A673 (cell line): ENCODE measurements around the gene PRR5. TPM values are rescaled to one million over a fixed set of nuclear protein-coding genes. Genes with fewer than 3 reads are reported as not detected.
"Not testable (repeated sequence)": the region's sequence is repeated elsewhere in the genome, so short reads cannot be mapped to it uniquely, and the experiment has no call there.

Experiments
- BruUV-seq: library from RNA; stranded (reverse); fragments of 400-500 nt; replicated peaks from 2 replicates; lab custom pipeline; 2021; lab: Mats Ljungman, UMichigan
- CTCF ChIA-PET: fragments of 300-600 bp; sonication (Branson Sonifier 250); formaldehyde crosslinking; loops from one replicate; lab custom pipeline; 2022; ENCODE audit warnings: antibody characterized with exemption; lab: Charles Lee
- POLR2A ChIA-PET: fragments of 300-600 bp; sonication (Branson Sonifier 250); formaldehyde crosslinking; loops from one replicate; lab custom pipeline; 2022; ENCODE audit warnings: antibody characterized with exemption; ENCODE audit not compliant: low non-redundant PET; lab: Charles Lee
- DNase-seq: peaks from one replicate; pipeline ENCODE4 v3.0.0-alpha.2; 2015; ENCODE audit warnings: low spot score
- H3K27ac ChIP-seq: fragments of 200-600 bp; sonication (generic); 2 replicates; pipeline ENCODE4 v1.5.1; 2016; ENCODE audit warnings: mixed run types, low read depth, mild to moderate bottlenecking, mixed read lengths, antibody characterized with exemption, low read length; ENCODE audit not compliant: poor library complexity, severe bottlenecking
- H3K27me3 ChIP-seq: fragments of 200-600 bp; sonication (generic); replicated peaks from 2 replicates; pipeline ENCODE4 v1.6.1; 2017; ENCODE audit warnings: mixed run types, low read depth, mild to moderate bottlenecking, mixed read lengths, antibody characterized with exemption, low read length; ENCODE audit not compliant: insufficient read depth, poor library complexity
- H3K36me3 ChIP-seq: fragments of 200-600 bp; sonication (generic); 2 replicates; pipeline ENCODE4 v1.6.1; 2016; ENCODE audit warnings: mixed run types, mild to moderate bottlenecking, mixed read lengths, antibody characterized with exemption, low read length; ENCODE audit not compliant: insufficient read depth, poor library complexity, severe bottlenecking
- H3K4me1 ChIP-seq: fragments of 200-600 bp; sonication (generic); 2 replicates; pipeline ENCODE4 v1.6.1; 2017; ENCODE audit warnings: mixed run types, mild to moderate bottlenecking, mixed read lengths, antibody characterized with exemption, low read length; ENCODE audit not compliant: insufficient read depth, poor library complexity, severe bottlenecking
- H3K4me3 ChIP-seq: fragments of 200-600 bp; sonication (generic); 2 replicates; pipeline ENCODE4 v1.5.1; 2016; ENCODE audit warnings: low read depth, mixed run types, mild to moderate bottlenecking, mixed read lengths, low read length; ENCODE audit not compliant: poor library complexity, severe bottlenecking
- H3K9me3 ChIP-seq: fragments of 200-600 bp; sonication (generic); 2 replicates; pipeline ENCODE4 v1.6.1; 2016; ENCODE audit warnings: mixed run types, low read depth, mild to moderate bottlenecking, mixed read lengths, antibody characterized with exemption, low read length; ENCODE audit not compliant: poor library complexity, severe bottlenecking
- CTCF ChIP-seq: fragments of 300-800, 200-600 bp; sonication (generic); conservative IDR thresholded peaks from 2 replicates; pipeline ENCODE4 v1.5.1; 2017; ENCODE audit warnings: low read depth, mild to moderate bottlenecking, antibody characterized with exemption, low read length, moderate library complexity, mixed read lengths
- EZH2 ChIP-seq: fragments of 200-600 bp; sonication (generic); IDR thresholded peaks from 2 replicates; pipeline ENCODE4 v1.6.1; 2017; ENCODE audit warnings: borderline replicate concordance, low read depth, mild to moderate bottlenecking, mixed read lengths, antibody characterized with exemption, low read length; ENCODE audit not compliant: poor library complexity, severe bottlenecking
- intact Hi-C: fragments of 100-400 bp; cut with micrococcal nuclease; formaldehyde crosslinking; loops from one replicate; pipeline ENCODE4 v1.10.0; 2022; ENCODE audit not compliant: unreplicated experiment
- total RNA-seq: library from RNA; stranded (reverse); gene quantifications from 2 replicates; pipeline ENCODE4 v1.2.3, GENCODE V29; 2021

Gene PRR5
- total RNA-seq, 1 experiment from 2014 or later: 17.9 TPM

GRCh38 chr22:44678556-44679305 lies 23.3 kb upstream of the PRR5 start:
- no TSS peak for BruUV-seq
- POLR2A ChIA-PET: no interaction called here
- no peak overlapping the region for H3K4me3 ChIP-seq
- H3K27me3 ChIP-seq: no peaks in the 10 kb centered on the region
- no peaks in the 10 kb centered on the region for H3K9me3 ChIP-seq
- no peak for TF ChIP-seq EZH2
- TF ChIP-seq CTCF: no peak
- CTCF ChIA-PET: no interaction called here
- H3K27ac ChIP-seq: no peak overlapping the region
- H3K36me3 ChIP-seq: no peaks in the 10 kb centered on the region
- intact Hi-C loops: no loop called here
- no peak for DNase-seq
- H3K4me1 ChIP-seq: no peaks in the 10 kb centered on the region

- intact Hi-C loops, BruUV-seq, H3K36me3 ChIP-seq, POLR2A ChIA-PET, H3K4me1 ChIP-seq, H3K9me3 ChIP-seq, H3K27me3 ChIP-seq, CTCF ChIA-PET, H3K27ac ChIP-seq, DNase-seq, H3K4me3 ChIP-seq: not testable (repeated sequence)
Measured at GRCh38 chr22:44679306-44679647, 22.7 kb upstream of the PRR5 start.

GRCh38 chr22:44680058-44680457 lies 21.9 kb upstream of the PRR5 start:
- no peak for DNase-seq
- POLR2A ChIA-PET: no interaction called here
- no peak for TF ChIP-seq CTCF
- no peak for TF ChIP-seq EZH2
- no peak overlapping the region for H3K27ac ChIP-seq
- no peaks in the 10 kb centered on the region for H3K9me3 ChIP-seq
- H3K4me1 ChIP-seq: peaks cover 3% of the 10 kb centered on the region
- H3K4me3 ChIP-seq: no peak overlapping the region
- BruUV-seq: no TSS peak
- no peaks in the 10 kb centered on the region for H3K27me3 ChIP-seq
- intact Hi-C loops: no loop called here
- H3K36me3 ChIP-seq: no peaks in the 10 kb centered on the region
- CTCF ChIA-PET: no interaction called here

GRCh38 chr22:44680481-44680894 lies 21.5 kb upstream of the PRR5 start:
- CTCF ChIA-PET: no interaction called here
- POLR2A ChIA-PET: no interaction called here
- TF ChIP-seq EZH2 (no peak), CTCF (no peak)
- no peaks in the 10 kb centered on the region for H3K27me3 ChIP-seq
- H3K9me3 ChIP-seq: no peaks in the 10 kb centered on the region
- H3K36me3 ChIP-seq: no peaks in the 10 kb centered on the region
- H3K4me3 ChIP-seq: no peak overlapping the region
- BruUV-seq: no TSS peak
- no peak overlapping the region for H3K27ac ChIP-seq
- DNase-seq: no peak
- H3K4me1 ChIP-seq: peaks cover 7% of the 10 kb centered on the region
- intact Hi-C loops: no loop called here
